ENCODE measurements around the gene HOXA2. TPM values are rescaled to one million over a fixed set of nuclear protein-coding genes. Genes with fewer than 3 reads are reported as not detected.
A peak's percentile ranks its signal among the peaks of the same experiment; 100 is the strongest.

Gene HOXA2
- total and polyA plus RNA-seq, 4 donors: 0.44 to 3.4 (median 1.5) TPM

DNA sequence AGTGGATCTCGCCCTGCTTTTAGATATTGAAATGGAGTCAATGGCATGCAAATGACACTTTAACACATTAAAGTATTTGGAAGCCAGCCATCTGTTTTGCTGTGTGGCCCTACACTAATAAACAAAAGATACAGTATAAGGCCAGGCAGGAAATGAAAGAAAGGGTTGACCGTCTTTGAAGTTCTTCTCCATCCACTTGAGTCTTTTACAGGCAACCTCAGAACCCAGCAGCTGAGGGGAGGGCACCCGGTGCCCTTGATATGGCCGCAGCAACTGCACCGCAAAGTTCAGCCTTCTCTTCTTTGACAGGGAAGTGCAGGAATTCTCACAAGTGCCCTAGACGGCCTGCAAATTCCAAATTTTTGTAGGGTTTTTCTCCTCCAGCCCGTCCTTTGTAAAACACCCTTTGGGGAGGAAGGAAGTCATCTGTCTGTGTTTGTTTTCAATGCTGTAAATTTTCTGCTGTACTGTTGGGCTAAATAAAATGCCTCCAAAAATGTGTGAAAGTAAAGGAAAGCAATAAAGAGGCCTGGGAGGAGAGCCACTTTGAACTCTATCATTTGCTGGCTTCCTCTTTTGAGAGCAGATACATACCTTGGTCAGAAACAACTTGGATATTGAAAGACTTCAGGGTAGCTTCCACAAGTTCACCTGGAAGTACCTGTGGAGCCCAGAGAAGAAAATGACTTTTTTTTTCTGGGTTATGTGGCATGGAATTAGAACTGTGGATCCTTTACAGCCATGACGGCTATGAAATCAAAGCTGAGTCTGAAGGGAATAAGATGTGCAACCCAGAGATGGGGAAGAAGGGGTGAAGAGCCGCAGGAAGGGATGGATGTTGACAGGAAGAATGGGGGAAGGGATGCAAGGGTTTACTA, 10.3 kb downstream of the HOXA2 start:
- peaks cover 0 to 64% (median 6%) of the 10 kb centered on the region in 5 donors for H3K4me1 ChIP-seq (ENCODE audit: control insufficient read depth in 5 of 5, insufficient read depth in 5 of 5, low read length in 5 of 5)
- no peak for ATAC-seq (ENCODE audit: insufficient read depth, low FRiP score)
- H3K9ac ChIP-seq (ENCODE audit: insufficient read depth in 1 of 2, low read length in 2 of 2): no peak overlapping the region
- peaks cover 0 to 6% (median 0%) of the 10 kb centered on the region in 4 donors for H3K9me3 ChIP-seq (ENCODE audit: control insufficient read depth in 4 of 4, insufficient read depth in 3 of 4, low read length in 3 of 4)
- no peak overlapping the region for H3K27ac ChIP-seq (ENCODE audit: low read depth in 1 of 2, low read length in 1 of 2)
- no peak overlapping the region for H3K4me3 ChIP-seq
- peak; percentile 48 to 83 (median 75) for DNase-seq
- 30 to 38% methylated on average over 9 of the region's 9 CpGs for WGBS, 2 donors
- no peaks in the 10 kb centered on the region for H3K36me3 ChIP-seq (ENCODE audit: control insufficient read depth in 4 of 4, insufficient read depth in 4 of 4, low read length in 4 of 4)
- peaks cover 5 to 67% (median 9%) of the 10 kb centered on the region in 3 donors for H3K27me3 ChIP-seq (ENCODE audit: control insufficient read depth in 3 of 3, insufficient read depth in 3 of 3, low read length in 2 of 3)
- TF ChIP-seq, protein P1, sequence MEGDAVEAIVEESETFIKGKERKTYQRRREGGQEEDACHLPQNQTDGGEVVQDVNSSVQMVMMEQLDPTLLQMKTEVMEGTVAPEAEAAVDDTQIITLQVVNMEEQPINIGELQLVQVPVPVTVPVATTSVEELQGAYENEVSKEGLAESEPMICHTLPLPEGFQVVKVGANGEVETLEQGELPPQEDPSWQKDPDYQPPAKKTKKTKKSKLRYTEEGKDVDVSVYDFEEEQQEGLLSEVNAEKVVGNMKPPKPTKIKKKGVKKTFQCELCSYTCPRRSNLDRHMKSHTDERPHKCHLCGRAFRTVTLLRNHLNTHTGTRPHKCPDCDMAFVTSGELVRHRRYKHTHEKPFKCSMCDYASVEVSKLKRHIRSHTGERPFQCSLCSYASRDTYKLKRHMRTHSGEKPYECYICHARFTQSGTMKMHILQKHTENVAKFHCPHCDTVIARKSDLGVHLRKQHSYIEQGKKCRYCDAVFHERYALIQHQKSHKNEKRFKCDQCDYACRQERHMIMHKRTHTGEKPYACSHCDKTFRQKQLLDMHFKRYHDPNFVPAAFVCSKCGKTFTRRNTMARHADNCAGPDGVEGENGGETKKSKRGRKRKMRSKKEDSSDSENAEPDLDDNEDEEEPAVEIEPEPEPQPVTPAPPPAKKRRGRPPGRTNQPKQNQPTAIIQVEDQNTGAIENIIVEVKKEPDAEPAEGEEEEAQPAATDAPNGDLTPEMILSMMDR (IDR thresholded peaks at IDR 0.05; ENCODE audit: control extremely low read depth, extremely low read depth): no peak

DNA sequence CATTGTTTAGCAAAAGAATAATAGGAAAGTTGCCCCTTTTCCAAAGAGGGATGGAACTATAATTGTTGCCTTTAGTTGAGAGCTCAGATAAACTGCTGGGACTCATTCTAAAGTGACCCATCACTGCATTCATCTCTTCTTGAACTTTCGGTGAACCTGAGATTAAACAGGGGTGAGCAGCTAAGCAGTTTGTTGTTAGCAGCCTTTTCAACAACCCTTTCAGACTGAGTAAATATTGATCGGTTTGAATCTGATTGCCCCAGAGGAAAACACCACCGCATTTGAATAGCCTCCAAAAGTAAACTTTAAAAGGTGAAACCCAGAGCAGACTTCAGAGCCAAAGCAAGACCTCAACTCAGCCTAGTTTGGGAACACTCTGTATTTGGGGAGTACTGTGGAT, 11.4 kb downstream of the HOXA2 start:
- peaks cover 0 to 63% (median 6%) of the 10 kb centered on the region in 5 donors for H3K4me1 ChIP-seq (ENCODE audit: control insufficient read depth in 5 of 5, insufficient read depth in 5 of 5, low read length in 5 of 5)
- TF ChIP-seq, protein P1 (IDR thresholded peaks at IDR 0.05; ENCODE audit: control extremely low read depth, extremely low read depth): no peak
- H3K9ac ChIP-seq (ENCODE audit: insufficient read depth in 1 of 2, low read length in 2 of 2): no peak overlapping the region
- 35 to 39% methylated on average over 3 of the region's 3 CpGs for WGBS, 2 donors
- ATAC-seq (ENCODE audit: insufficient read depth, low FRiP score) (no peak), DNase-seq (peak; percentile 39 to 86 (median 81))
- peaks cover 5 to 63% (median 9%) of the 10 kb centered on the region in 3 donors for H3K27me3 ChIP-seq (ENCODE audit: control insufficient read depth in 3 of 3, insufficient read depth in 3 of 3, low read length in 2 of 3)
- H3K36me3 ChIP-seq (ENCODE audit: control insufficient read depth in 4 of 4, insufficient read depth in 4 of 4, low read length in 4 of 4): no peaks in the 10 kb centered on the region
- H3K9me3 ChIP-seq (ENCODE audit: control insufficient read depth in 4 of 4, insufficient read depth in 3 of 4, low read length in 3 of 4): peaks cover 0 to 6% (median 0%) of the 10 kb centered on the region in 4 donors
- no peak overlapping the region for H3K4me3 ChIP-seq
- H3K27ac ChIP-seq (ENCODE audit: low read depth in 1 of 2, low read length in 1 of 2): no peak overlapping the region

DNA sequence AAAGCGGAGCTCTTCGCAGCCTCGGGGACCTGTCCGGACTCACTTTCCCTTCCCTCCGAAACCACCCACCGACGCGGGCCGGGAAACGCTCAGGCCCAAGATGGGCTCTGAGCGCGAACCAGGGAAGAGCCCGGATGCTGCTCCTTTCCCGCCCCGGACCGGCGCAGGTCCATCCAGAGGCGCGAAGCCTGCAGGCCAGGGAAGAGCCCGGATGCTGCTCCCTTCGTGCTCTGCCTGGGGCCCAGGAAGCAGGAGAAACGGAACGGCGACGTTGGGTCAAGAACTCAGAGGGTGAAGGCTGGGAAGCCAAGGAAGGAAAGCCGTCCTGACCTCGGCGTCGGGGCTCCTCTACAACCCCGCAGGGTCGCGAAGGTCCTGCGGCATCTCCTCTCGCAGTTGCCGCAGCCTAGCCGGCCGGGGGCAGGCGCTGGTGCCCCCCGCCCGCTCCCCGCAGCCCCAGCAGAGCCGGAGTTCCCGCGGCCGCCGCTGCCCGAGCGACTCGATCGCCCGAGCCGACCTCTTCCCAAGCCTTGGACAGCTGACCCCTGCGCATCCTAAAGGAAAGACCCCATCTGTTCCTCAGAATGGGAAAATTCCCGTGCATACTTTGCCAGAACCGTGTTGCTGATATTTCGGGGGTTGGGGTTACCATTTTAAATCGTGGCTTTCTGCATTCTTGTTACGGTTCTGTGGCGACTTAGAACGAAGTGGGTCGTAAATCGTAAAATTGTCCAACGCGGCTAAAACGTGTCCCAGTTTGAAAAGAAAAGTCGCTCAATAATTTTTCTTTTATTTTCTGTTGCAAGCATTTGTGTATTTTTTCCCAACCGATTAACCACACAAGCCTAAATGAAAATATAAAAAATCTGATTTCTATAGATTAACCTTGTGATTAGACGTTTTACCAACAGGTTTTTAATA, 14.2 kb downstream of the HOXA2 start:
- DNase-seq: peak; percentile 27 to 49 (median 37)
- Histone ChIP-seq H3K4me3 (no peak overlapping the region), H3K9me3 (ENCODE audit: control insufficient read depth in 4 of 4, insufficient read depth in 3 of 4, low read length in 3 of 4) (peaks cover 0 to 6% (median 0%) of the 10 kb centered on the region in 4 donors), H3K27me3 (ENCODE audit: control insufficient read depth in 3 of 3, insufficient read depth in 3 of 3, low read length in 2 of 3) (peaks cover 5 to 50% (median 7%) of the 10 kb centered on the region in 3 donors), H3K9ac (ENCODE audit: insufficient read depth in 1 of 2, low read length in 2 of 2) (no peak overlapping the region), H3K36me3 (ENCODE audit: control insufficient read depth in 4 of 4, insufficient read depth in 4 of 4, low read length in 4 of 4) (no peaks in the 10 kb centered on the region), H3K4me1 (ENCODE audit: control insufficient read depth in 5 of 5, insufficient read depth in 5 of 5, low read length in 5 of 5) (peaks cover 0 to 40% (median 0%) of the 10 kb centered on the region in 5 donors), H3K27ac (ENCODE audit: low read depth in 1 of 2, low read length in 1 of 2) (no peak overlapping the region)
- no peak for ATAC-seq (ENCODE audit: insufficient read depth, low FRiP score)
- WGBS, 2 donors: 19 to 27% methylated on average over 63 to 68 of the region's 68 CpGs
- TF ChIP-seq, protein P1 (IDR thresholded peaks at IDR 0.05; ENCODE audit: control extremely low read depth, extremely low read depth): no peak

All from lung (tissue), 12 donors.